H1 (cell line): ENCODE measurements around the gene LMOD2. TPM values are rescaled to one million over a fixed set of nuclear protein-coding genes. Genes with fewer than 3 reads are reported as not detected.

ENCODE experiments used
- EGR1 ChIP-seq: IDR thresholded peaks from 2 replicates; pipeline ENCODE4 v1.6.1; 2011; ENCODE audit warnings: low read depth, low read length, borderline replicate concordance
- USF2 ChIP-seq: IDR thresholded peaks from 2 replicates; pipeline ENCODE4 v1.6.1; 2011; ENCODE audit warnings: low read length, improper control_type of control experiment
- polyA plus RNA-seq, 7 experiments: library from polyadenylated mRNA; depleted of rRNA in 3 of 7; stranded (reverse) in 5 of 7; unstranded in 2 of 7; fragments of >200 nt in 5 of 7; fragments of 200-250 nt in 2 of 7; gene quantifications; 1 replicate in 5 of 7; 2 replicates in 1 of 7; 4 replicates in 1 of 7; pipeline versions ENCODE4 v1.2.1 to v1.2.3, GENCODE V29; 2011 to 2013; ENCODE audit warnings: missing spikeins in 2 of 7, mixed read lengths in 2 of 7
- total RNA-seq: library from RNA; stranded (reverse); fragmentation: NEBNext Ultra II Directional; extraction: Animal tissue kit (Norgen Biotek cat#: 25700); gene quantifications from 2 replicates; pipeline ENCODE4 v1.2.1, GENCODE V29; 2021

Gene LMOD2
- total and polyA plus RNA-seq, 2 of the 8 experiments (the other 6 are each of a cell fraction or from before 2014, with no cell fraction given), result 0.03 to 0.22 TPM

GRCh38 chr7:123665896-123666295 lies 10.2 kb downstream of the LMOD2 start (continued):
- TF ChIP-seq USF2 (no peak), EGR1 (no peak)
